Aortic smooth muscle cell (primary cell): ENCODE results near the gene TMEM50A. TPM values are rescaled to one million over a fixed set of nuclear protein-coding genes. Genes with fewer than 3 reads are reported as not detected.

Experiments
- total RNA-seq: library from RNA; depleted of rRNA; stranded (reverse); fragments of >200 nt; gene quantifications from 2 replicates; pipeline ENCODE4 v1.2.3, GENCODE V29; 2014

The TMEM50A gene
- total RNA-seq: 154 and 205 TPM in 2 replicates

DNA sequence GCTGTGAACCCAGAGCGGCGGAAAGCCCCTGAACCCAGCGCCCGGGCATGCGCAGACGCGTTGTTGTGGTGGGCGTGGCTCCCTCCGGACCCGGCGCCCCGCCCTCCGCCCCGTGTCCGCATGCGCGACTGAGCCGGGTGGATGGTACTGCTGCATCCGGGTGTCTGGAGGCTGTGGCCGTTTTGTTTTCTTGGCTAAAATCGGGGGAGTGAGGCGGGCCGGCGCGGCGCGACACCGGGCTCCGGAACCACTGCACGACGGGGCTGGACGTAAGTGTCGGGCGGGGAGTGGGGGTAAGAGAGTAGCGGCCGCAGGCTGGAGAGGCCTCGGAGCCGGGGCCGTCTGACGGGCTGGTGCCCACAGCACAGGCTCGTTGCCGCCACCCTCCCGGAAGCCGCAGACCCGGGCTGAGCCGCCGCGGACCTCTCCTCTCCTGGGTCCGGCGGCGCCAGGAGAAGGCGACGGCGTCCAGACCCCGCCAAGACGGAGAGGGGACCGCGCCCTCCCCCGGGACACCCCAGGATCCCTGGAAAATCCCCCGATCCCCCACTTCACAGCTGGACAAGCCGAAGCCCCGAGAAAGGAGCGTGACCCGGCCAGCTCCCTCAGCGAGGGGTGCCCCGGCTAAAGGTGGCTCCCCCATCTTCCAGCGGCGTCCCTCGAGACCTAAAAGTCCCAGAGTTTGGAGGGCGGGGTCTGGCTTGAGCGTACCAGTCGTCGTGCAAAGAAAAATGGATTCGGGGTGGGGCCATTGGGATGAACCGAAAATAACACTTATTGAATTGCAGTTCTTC, at the start of gene TMEM50A:
Gene TMEM50A (plus strand): TSS at position 147 of the 794 bp plus-strand sequence. CDS start 2,153 bp downstream, outside the sequence.

Other genes starting within 250 kb of the TMEM50A start
- gene SYF2, start 105.8 kb upstream of the TMEM50A start, total RNA-seq: 33.7 and 41.8 TPM in 2 replicates
- 116 and 128 TPM in 2 replicates for gene RSRP1, start 90.9 kb upstream of the TMEM50A start, total RNA-seq
- gene RHD, start 65.8 kb upstream of the TMEM50A start, total RNA-seq: not detected in 2 replicates
- gene RHCE, start 82.5 kb downstream of the TMEM50A start, total RNA-seq: 0.79 and 0.81 TPM in 2 replicates
- gene MACO1, start 92.6 kb downstream of the TMEM50A start, total RNA-seq: 17.0 and 17.3 TPM in 2 replicates
- 27.5 and 34.1 TPM in 2 replicates for gene LDLRAP1, start 205.3 kb downstream of the TMEM50A start, total RNA-seq